ENCODE measurements around the gene PRKG1.

Gene PRKG1

GRCh38 chr10:51694086-51694768, 619.9 kb downstream of the PRKG1 start:
- H3K4me3 ChIP-seq (ENCODE audit: low read depth, low read length): no peak overlapping the region
- TF ChIP-seq CTCF (IDR thresholded peaks at IDR 0.05; ENCODE audit: borderline replicate concordance, insufficient read depth, low read depth, low read length): no peak

- no peak for TF ChIP-seq CTCF (IDR thresholded peaks at IDR 0.05; ENCODE audit: borderline replicate concordance, insufficient read depth, low read depth, low read length)
- no peak overlapping the region for H3K4me3 ChIP-seq (ENCODE audit: low read depth, low read length)
These were observed 622.0 kb downstream of the PRKG1 start for GRCh38 chr10:51696251-51696650.

- peak overlapping the region; percentile 87 for H3K4me3 ChIP-seq (ENCODE audit: low read depth, low read length)
- no peak for TF ChIP-seq CTCF (IDR thresholded peaks at IDR 0.05; ENCODE audit: borderline replicate concordance, insufficient read depth, low read depth, low read length)
These were observed 624.3 kb downstream of the PRKG1 start for GRCh38 chr10:51698473-51699063.

- no peak for TF ChIP-seq CTCF (IDR thresholded peaks at IDR 0.05; ENCODE audit: borderline replicate concordance, insufficient read depth, low read depth, low read length)
- peak overlapping the region; percentile 87 for H3K4me3 ChIP-seq (ENCODE audit: low read depth, low read length)
These were observed 624.8 kb downstream of the PRKG1 start for GRCh38 chr10:51699145-51699474.

- no peak for TF ChIP-seq CTCF (IDR thresholded peaks at IDR 0.05; ENCODE audit: borderline replicate concordance, insufficient read depth, low read depth, low read length)
These were observed 625.4 kb downstream of the PRKG1 start, which contains the start of gene CSTF2T for GRCh38 chr10:51699475-51700227. Gene CSTF2T (minus strand): TSS chr10:51699595. CDS start chr10:51699549, 46 bp downstream.

GRCh38 chr10:51700228-51700817, 626.0 kb downstream of the PRKG1 start:
- H3K4me3 ChIP-seq (ENCODE audit: low read depth, low read length): peak overlapping the region; percentile 87
- TF ChIP-seq CTCF (IDR thresholded peaks at IDR 0.05; ENCODE audit: borderline replicate concordance, insufficient read depth, low read depth, low read length): no peak

More at GRCh38 chr10:51699475-51700227, 625.4 kb downstream of the PRKG1 start, which contains the start of gene CSTF2T:
- H3K4me3 ChIP-seq (ENCODE audit: low read depth, low read length): peak within 1 kb of the TSS; percentile 87
